SK-N-SH (cell line): ENCODE measurements around the gene SLC6A17. TPM values are rescaled to one million over a fixed set of nuclear protein-coding genes. Genes with fewer than 3 reads are reported as not detected.
A peak's percentile ranks its signal among the peaks of the same experiment; 100 is the strongest.

ENCODE experiments used
- CTCF ChIA-PET: fragments of 300-600, 350-600 bp; formaldehyde crosslinking; extraction: SDS; loops from one replicate; lab custom pipeline; 2021; lab: Yijun Ruan, JAX
- POLR2A ChIA-PET: fragments of 350-600 bp; sonication (Branson Sonifier 250); formaldehyde crosslinking; extraction: SDS; loops from one replicate; lab custom pipeline; 2020; ENCODE audit warnings: antibody characterized with exemption, inconsistent platforms; lab: Yijun Ruan, JAX
- DNase-seq: peaks from one replicate; pipeline ENCODE4 v3.0.0; 2012
- H2AFZ ChIP-seq: fragments of 200-600 bp; sonication (generic); 2 replicates; pipeline ENCODE4 v1.8.1; 2016; ENCODE audit warnings: antibody characterized with exemption, mild to moderate bottlenecking, low read depth
- H3F3A ChIP-seq: fragments of 200-600 bp; sonication (generic); replicated peaks from 2 replicates; pipeline ENCODE3; 2016; ENCODE audit warnings: antibody characterized with exemption, mild to moderate bottlenecking; ENCODE audit not compliant: insufficient read depth
- H3K27ac ChIP-seq, 2 experiments: fragments of 200-500 bp in 1 of 2; fragments of 200-600 bp in 1 of 2; sonication (Bioruptor generic) in 1 of 2; sonication (generic), shearing (Covaris generic) in 1 of 2; 2 replicates each; pipeline versions ENCODE4 v1.5.1 to v1.6.1; 2014 to 2016; ENCODE audit warnings: low read depth in 2 of 2, inconsistent platforms in 1 of 2, low read length in 1 of 2, mild to moderate bottlenecking in 1 of 2, mixed read lengths in 1 of 2
- H3K27me3 ChIP-seq: fragments of 200-600 bp; sonication (generic), shearing (Covaris generic); 2 replicates; pipeline ENCODE4 v1.6.1; 2016; ENCODE audit warnings: mixed run types; ENCODE audit not compliant: insufficient read depth
- H3K36me3 ChIP-seq, 2 experiments: fragments of 200-500 bp in 1 of 2; fragments of 200-600 bp in 1 of 2; sonication (Bioruptor generic) in 1 of 2; sonication (generic) in 1 of 2; replicated peaks in 1 of 2; 2 replicates each; pipeline versions ENCODE3 to v1.5.1; 2014 to 2016; ENCODE audit warnings: low read length in 1 of 2, mild to moderate bottlenecking in 1 of 2; ENCODE audit not compliant: insufficient read depth in 2 of 2, control insufficient read depth in 1 of 2
- H3K4me1 ChIP-seq, 2 experiments: fragments of 200-500 bp in 1 of 2; fragments of 200-600 bp in 1 of 2; sonication (Bioruptor generic) in 1 of 2; sonication (generic), shearing (Covaris generic) in 1 of 2; 2 replicates each; pipeline versions ENCODE4 v1.5.1 to v1.6.1; 2014 to 2016; ENCODE audit warnings: low read depth in 1 of 2, low read length in 1 of 2, mixed run types in 1 of 2; ENCODE audit not compliant: insufficient read depth in 2 of 2, control insufficient read depth in 1 of 2
- H3K4me2 ChIP-seq: fragments of 200-600 bp; sonication (generic), shearing (Covaris generic); 2 replicates; pipeline ENCODE4 v1.6.1; 2017; ENCODE audit warnings: mixed run types
- H3K4me3 ChIP-seq, 2 experiments: fragments of 200-500 bp in 1 of 2; fragments of 200-600 bp in 1 of 2; sonication (Bioruptor generic) in 1 of 2; sonication (generic), shearing (Covaris generic) in 1 of 2; 2 replicates each; pipeline versions ENCODE4 v1.5.1 to v1.8.1; 2014 to 2016; ENCODE audit warnings: low read depth in 2 of 2, inconsistent platforms in 1 of 2, low read length in 1 of 2, mild to moderate bottlenecking in 1 of 2, mixed read lengths in 1 of 2, moderate library complexity in 1 of 2
- H3K79me2 ChIP-seq: fragments of 200-600 bp; sonication (generic); 2 replicates; pipeline ENCODE4 v1.8.1; 2017; ENCODE audit warnings: mild to moderate bottlenecking; ENCODE audit not compliant: insufficient read depth
- H3K9ac ChIP-seq: fragments of 200-600 bp; sonication (generic); 2 replicates; pipeline ENCODE4 v1.6.1; 2017; ENCODE audit warnings: mixed run types
- H3K9me2 ChIP-seq: fragments of 200-600 bp; sonication (generic); 2 replicates; pipeline ENCODE4 v1.6.1; 2017; ENCODE audit warnings: mixed run types
- H3K9me3 ChIP-seq: fragments of 200-600 bp; sonication (generic); 2 replicates; pipeline ENCODE4 v1.6.1; 2017; ENCODE audit warnings: mixed run types, mild to moderate bottlenecking, moderate library complexity
- H4K20me1 ChIP-seq: fragments of 200-600 bp; sonication (generic); 2 replicates; pipeline ENCODE4 v1.6.1; 2017; ENCODE audit warnings: mild to moderate bottlenecking, mixed run types; ENCODE audit not compliant: insufficient read depth
- FOXM1 ChIP-seq: IDR thresholded peaks from 2 replicates; pipeline ENCODE4 v1.4.0; 2012; ENCODE audit warnings: low read depth, mild to moderate bottlenecking
- GABPA ChIP-seq: IDR thresholded peaks from 2 replicates; pipeline ENCODE4 v1.4.0; 2012; ENCODE audit warnings: low read depth, mild to moderate bottlenecking
- MEF2A ChIP-seq: IDR thresholded peaks from 2 replicates; pipeline ENCODE4 v1.4.0; 2012; ENCODE audit warnings: low read depth, borderline replicate concordance
- NRF1 ChIP-seq: IDR thresholded peaks from 2 replicates; pipeline ENCODE4 v1.6.1; 2012; ENCODE audit warnings: low read depth, mild to moderate bottlenecking, low read length
- RAD21 ChIP-seq: IDR thresholded peaks from 2 replicates; pipeline ENCODE4 v1.6.1; 2012; ENCODE audit warnings: mild to moderate bottlenecking, low read length
- RCOR1 ChIP-seq: fragments of 150-350 bp; IDR thresholded peaks from 2 replicates; pipeline ENCODE4 v1.6.1; 2017; ENCODE audit warnings: antibody characterized with exemption, low read length
- REST ChIP-seq: IDR thresholded peaks from 2 replicates; pipeline ENCODE4 v1.6.1; 2012; ENCODE audit warnings: mild to moderate bottlenecking, low read depth, low read length, moderate library complexity
- RXRA ChIP-seq: IDR thresholded peaks from 2 replicates; pipeline ENCODE4 v1.4.0; 2012; ENCODE audit warnings: low read depth, mild to moderate bottlenecking, borderline replicate concordance
- SMC3 ChIP-seq: IDR thresholded peaks from 2 replicates; pipeline ENCODE4 v1.6.1; 2012; ENCODE audit warnings: low read depth, low read length, improper control_type of control experiment
- TAF1 ChIP-seq: IDR thresholded peaks from 2 replicates; pipeline ENCODE4 v1.6.1; 2012; ENCODE audit warnings: low read depth, mild to moderate bottlenecking, low read length, moderate library complexity, borderline replicate concordance
- TCF12 ChIP-seq: IDR thresholded peaks from 2 replicates; pipeline ENCODE4 v1.4.0; 2012
- ZBTB33 ChIP-seq: IDR thresholded peaks from 2 replicates; pipeline ENCODE4 v1.4.0; 2012; ENCODE audit warnings: low read depth, borderline replicate concordance
- WGBS: methylation state at CpG from one replicate; pipeline ENCODE4 v1.1.6; 2017; ENCODE audit warnings: low lambda C conversion rate; 5-methylcytosine and 5-hydroxymethylcytosine counted together
- polyA plus RNA-seq, 3 experiments: library from polyadenylated mRNA; depleted of rRNA; stranded (reverse); fragments of >200 nt; gene quantifications; 2 replicates each; pipeline ENCODE4 v1.2.3, GENCODE V29; 2012
- TF ChIP-seq, protein P1 (sequence below): fragments of 200-600 bp; sonication (generic); IDR thresholded peaks from 2 replicates; pipeline ENCODE4 v1.6.1; 2017; ENCODE audit warnings: antibody characterized with exemption, mild to moderate bottlenecking, moderate library complexity

SLC6A17 gene
- polyA plus RNA-seq, 1 of the 3 experiments (the other 2 are of a cell fraction) = 0.67 TPM

DNA sequence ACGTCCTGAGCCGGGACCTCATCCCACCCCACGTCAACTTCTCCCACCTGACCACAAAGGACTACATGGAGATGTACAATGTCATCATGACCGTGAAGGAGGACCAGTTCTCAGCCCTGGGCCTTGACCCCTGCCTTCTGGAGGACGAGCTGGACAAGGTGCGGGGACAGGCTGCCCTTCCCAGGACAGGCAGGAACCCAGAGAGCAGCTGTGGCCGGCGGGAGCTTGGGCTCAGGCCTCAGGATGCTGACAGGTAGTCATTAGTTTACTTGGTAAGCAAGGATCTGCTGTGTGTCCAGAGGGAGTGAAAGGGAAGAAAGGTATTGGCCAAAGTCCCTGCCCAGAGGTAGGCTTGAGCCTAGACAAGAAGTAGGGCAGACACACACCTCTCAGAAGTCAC lies 42.2 kb downstream of the SLC6A17 start (continued):
- TF ChIP-seq REST (no peak), FOXM1 (no peak)

GRCh38 chr1:110195196-110195595 lies 44.9 kb downstream of the SLC6A17 start:
- ChIA-PET POLR2A (no interaction called here), CTCF (interaction anchor here (0.7 to 12.2 kb wide), 6 partner anchors 11 to 265 kb away, joined by 3 to 163 read pairs (median 14); partner anchors contain the start of gene KCNC4)
- Histone ChIP-seq H3K4me1 (peaks cover 0 to 19% of the 10 kb centered on the region in 2 experiments; a peak in 1 of 4 replicates), H3K9ac (no peak overlapping the region), H3K79me2 (no peaks in the 10 kb centered on the region), H3F3A (no peaks in the 10 kb centered on the region), H2AFZ (no peak overlapping the region), H3K9me3 (no peaks in the 10 kb centered on the region), H3K36me3 (no peaks in the 10 kb centered on the region), H4K20me1 (no peaks in the 10 kb centered on the region), H3K27ac (no peak overlapping the region), H3K9me2 (no peaks in the 10 kb centered on the region), H3K27me3 (no peaks in the 10 kb centered on the region)
- no peak for DNase-seq
- WGBS = 79% methylated on average over 9 of the region's 10 CpGs
- TF ChIP-seq RXRA (no peak), TCF12 (no peak), NRF1 (no peak)
- TF ChIP-seq, all 33 proteins: peak for 0
- no peak overlapping the region for H3K4me2 ChIP-seq
- no peak overlapping the region for H3K4me3 ChIP-seq

GRCh38 chr1:110196917-110197765 lies 46.8 kb downstream of the SLC6A17 start:
- Histone ChIP-seq H2AFZ (no peak overlapping the region), H3K4me3 (peak overlapping the region in 1 of 2 experiments; percentile 11; a peak in 1 of 4 replicates), H3K9ac (no peak overlapping the region), H3K9me3 (no peaks in the 10 kb centered on the region), H3K79me2 (no peaks in the 10 kb centered on the region), H3K27me3 (no peaks in the 10 kb centered on the region), H3F3A (no peaks in the 10 kb centered on the region), H3K4me1 (peaks cover 0 to 20% of the 10 kb centered on the region in 2 experiments; a peak in 1 of 4 replicates), H4K20me1 (no peaks in the 10 kb centered on the region), H3K9me2 (no peaks in the 10 kb centered on the region), H3K4me2 (no peak overlapping the region), H3K36me3 (no peaks in the 10 kb centered on the region), H3K27ac (no peak overlapping the region; a peak in 1 of 4 replicates)
- POLR2A ChIA-PET = no interaction called here
- 63% methylated on average over 11 of the region's 12 CpGs for WGBS
- DNase-seq = peak; percentile 89
- CTCF ChIA-PET = interaction anchor here (0.6 to 12.2 kb wide), 77 partner anchors 9 to 410 kb away, joined by 3 to 163 read pairs (median 5); partner anchors contain the start of genes KCNC4, RBM15, SLC16A4 and SLC6A17
- TF ChIP-seq MEF2A = no peak
- TF ChIP-seq, protein P1, sequence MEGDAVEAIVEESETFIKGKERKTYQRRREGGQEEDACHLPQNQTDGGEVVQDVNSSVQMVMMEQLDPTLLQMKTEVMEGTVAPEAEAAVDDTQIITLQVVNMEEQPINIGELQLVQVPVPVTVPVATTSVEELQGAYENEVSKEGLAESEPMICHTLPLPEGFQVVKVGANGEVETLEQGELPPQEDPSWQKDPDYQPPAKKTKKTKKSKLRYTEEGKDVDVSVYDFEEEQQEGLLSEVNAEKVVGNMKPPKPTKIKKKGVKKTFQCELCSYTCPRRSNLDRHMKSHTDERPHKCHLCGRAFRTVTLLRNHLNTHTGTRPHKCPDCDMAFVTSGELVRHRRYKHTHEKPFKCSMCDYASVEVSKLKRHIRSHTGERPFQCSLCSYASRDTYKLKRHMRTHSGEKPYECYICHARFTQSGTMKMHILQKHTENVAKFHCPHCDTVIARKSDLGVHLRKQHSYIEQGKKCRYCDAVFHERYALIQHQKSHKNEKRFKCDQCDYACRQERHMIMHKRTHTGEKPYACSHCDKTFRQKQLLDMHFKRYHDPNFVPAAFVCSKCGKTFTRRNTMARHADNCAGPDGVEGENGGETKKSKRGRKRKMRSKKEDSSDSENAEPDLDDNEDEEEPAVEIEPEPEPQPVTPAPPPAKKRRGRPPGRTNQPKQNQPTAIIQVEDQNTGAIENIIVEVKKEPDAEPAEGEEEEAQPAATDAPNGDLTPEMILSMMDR = peak; percentile 90
- no peak for TF ChIP-seq TAF1
- peak; percentile 68 for TF ChIP-seq RAD21
- TF ChIP-seq SMC3 = peak; percentile 71
- TF ChIP-seq FOXM1 = no peak
- TF ChIP-seq ZBTB33 = no peak
- TF ChIP-seq GABPA = no peak
- peak; percentile 40; the same call in 1 of the 2 replicates for TF ChIP-seq RCOR1
